NB4 (cell line): ENCODE data around the gene CRIM1.

ENCODE experiments used
- CTCF ChIP-seq: IDR thresholded peaks from one replicate; pipeline ENCODE4 v1.5.1; 2012; ENCODE audit warnings: low read depth, low read length
- MYC ChIP-seq: IDR thresholded peaks from 2 replicates; pipeline ENCODE4 v1.6.1; 2011; ENCODE audit warnings: low read depth, low read length
- POLR2A ChIP-seq: IDR thresholded peaks from 2 replicates; pipeline ENCODE4 v1.6.1; 2011; ENCODE audit warnings: mild to moderate bottlenecking; ENCODE audit not compliant: insufficient read length; ENCODE audit errors: extremely low read depth

- TF ChIP-seq CTCF (no peak), MYC (no peak), POLR2A (no peak)
Measured at GRCh38 chr2:36523153-36523552, 167.6 kb downstream of the CRIM1 start.
